HG02884 (cell line): ENCODE measurements around the gene AHI1.
"Not testable (repeated sequence)": the region's sequence is repeated elsewhere in the genome, so short reads cannot be mapped to it uniquely, and the experiment has no call there.

Source experiments
- ATAC-seq: cut with Tn5 transposase; IDR thresholded peaks from one replicate; pipeline ENCODE4 v1.9.1; 2021; ENCODE audit warnings: mild to moderate bottlenecking, moderate library complexity; ENCODE audit not compliant: unreplicated experiment

AHI1 gene

DNA sequence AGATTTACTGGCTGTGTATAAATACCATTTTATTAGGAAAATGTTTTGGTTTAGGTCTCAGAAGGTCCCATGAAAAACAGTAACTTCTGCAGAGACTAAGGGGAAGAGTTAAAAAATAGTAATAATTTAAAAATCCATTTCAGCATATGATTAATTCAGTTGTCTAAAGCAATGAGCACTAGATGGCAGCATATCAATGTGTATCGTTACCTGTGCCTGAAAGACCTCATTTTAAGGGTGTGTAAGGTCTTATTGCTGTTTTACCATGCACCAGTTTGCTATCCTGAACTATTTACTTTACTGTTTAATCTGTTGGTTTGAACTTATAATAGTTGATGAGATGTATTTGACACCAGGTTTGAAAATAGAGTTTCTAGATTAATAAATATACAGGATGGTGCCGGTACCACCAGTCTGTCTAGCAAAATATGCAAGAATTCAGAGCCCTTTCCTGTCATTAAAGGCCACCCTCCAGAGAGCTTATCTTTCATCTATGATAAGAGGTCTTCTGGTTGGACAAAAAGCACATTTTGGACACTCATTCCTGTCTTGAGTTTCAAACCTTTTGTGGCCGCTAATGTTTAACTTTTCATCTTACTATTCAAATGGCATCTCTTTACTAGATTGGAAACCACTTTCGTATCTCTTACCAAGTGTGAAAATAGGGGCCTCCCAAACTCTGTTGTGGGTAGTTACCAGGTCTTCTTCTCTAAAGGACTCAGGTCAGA, 8.9 kb upstream of the AHI1 start:
- ATAC-seq, result peak; percentile 79

DNA sequence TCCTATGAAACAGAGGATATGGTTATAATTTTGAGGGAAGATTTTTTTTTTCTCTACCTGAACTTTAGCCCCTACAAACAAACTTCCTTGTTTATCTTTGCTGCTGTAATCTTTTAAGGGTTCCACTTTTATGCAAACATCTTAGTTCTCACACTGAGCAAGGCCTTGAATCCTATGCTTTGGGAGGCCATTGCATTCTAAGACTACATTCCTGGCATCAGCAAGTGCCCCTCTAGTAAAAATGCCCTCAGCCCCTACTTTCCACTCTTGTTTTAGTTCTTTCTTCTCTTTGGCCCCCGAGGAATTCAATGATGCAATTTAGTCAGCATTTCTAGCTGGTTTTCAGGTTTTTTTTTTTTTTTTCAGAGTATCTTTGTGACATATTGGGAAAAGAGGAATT, 8.1 kb upstream of the AHI1 start:
- ATAC-seq, result no peak

- no peak for ATAC-seq
Measured at GRCh38 chr6:135505222-135505621, 7.7 kb upstream of the AHI1 start.

DNA sequence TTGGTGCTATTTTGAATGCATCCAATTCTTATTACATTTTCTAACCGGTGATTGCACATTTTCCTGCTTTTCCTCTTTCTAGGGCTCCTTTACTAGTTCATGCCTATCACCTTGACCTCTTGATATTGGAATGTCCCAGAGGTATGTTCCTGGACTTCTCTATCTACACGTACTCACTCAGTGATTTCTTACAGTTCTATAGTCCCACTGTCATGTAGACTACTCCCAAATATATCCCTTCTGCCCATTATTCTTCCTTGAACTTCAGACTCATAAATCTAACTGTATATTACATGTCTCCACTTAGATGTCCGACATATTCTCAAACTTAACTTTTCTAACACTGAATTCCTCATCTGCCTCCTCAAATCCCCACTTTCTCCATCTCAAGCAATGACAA, 7.2 kb upstream of the AHI1 start:
- no peak for ATAC-seq

GRCh38 chr6:135503703-135504475, 6.3 kb upstream of the AHI1 start:
- no peak for ATAC-seq

- ATAC-seq, result no peak
Measured at GRCh38 chr6:135499441-135500340, 2.2 kb upstream of the AHI1 start.

- no peak for ATAC-seq
Measured at GRCh38 chr6:135498185-135498841, 773 bp upstream of the AHI1 start.

DNA sequence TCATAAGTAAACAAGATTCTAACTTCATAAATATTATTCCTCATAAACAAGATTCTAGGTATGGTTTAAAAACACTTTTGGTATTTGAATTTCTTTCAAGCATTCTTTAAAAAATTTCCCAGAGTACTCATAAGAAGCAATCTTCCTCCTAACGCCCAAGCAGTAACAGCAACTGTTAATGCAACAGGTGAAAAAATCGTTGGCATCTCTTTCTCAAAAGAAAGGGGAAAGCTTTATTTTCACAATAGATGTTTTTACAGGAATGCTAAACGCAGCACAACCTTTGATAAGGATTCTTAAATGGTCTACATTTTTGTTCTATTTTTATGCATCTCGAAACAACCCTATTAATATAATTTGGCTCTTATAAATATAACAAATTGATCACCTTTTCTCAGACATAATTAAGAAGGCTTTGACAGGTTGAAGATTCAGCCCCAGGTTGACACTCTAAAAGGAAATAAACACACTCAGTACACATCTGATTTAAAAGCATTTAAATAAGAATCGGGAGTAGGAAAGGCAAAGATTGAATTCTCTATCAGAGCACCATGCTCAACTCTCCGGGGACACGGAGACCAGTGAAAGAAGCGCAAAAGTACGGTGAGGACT, 634 bp downstream of the AHI1 start:
- no peak for ATAC-seq

GRCh38 chr6:135493218-135493961, 4.2 kb downstream of the AHI1 start:
- ATAC-seq, result no peak

DNA sequence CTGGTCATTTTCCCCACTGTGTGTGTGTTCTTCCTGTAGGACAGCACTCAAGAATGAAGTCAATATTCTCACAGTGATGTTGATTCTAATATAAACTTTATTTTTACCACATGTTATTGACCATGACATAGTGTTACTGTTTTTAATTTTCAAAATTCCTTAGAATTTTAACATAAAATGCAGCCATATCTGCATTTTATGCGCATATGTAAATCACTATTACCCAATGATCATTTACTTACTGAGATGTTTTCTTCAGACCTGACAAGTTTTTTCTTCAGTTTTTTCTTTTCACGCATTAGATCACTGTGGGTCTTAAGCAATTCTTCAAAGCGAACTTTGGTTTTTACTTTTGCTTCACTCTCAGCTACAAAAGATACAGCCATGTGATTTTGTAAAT, 7.2 kb downstream of the AHI1 start:
- ATAC-seq, result no peak

GRCh38 chr6:135488023-135488422, 9.5 kb downstream of the AHI1 start:
- ATAC-seq, result no peak

DNA sequence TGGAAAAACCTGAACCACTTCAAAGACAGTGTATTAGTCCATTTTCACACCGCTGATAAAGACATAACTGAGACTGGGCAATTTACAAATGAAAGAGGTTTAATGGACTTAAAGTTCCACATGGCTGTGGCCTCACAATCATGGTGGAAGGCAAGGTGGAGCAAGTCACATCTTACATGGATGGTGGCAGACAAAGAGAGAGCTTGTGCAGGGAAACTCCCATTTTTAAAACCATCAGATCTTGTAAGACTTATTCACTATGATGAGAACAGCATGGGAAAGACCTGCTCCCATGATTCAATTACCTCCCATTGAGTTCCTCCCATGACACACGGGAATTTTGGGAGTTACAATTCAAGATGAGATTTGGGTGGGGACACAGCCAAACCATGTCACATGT, 13.6 kb downstream of the AHI1 start:
- not testable (repeated sequence) for ATAC-seq

DNA sequence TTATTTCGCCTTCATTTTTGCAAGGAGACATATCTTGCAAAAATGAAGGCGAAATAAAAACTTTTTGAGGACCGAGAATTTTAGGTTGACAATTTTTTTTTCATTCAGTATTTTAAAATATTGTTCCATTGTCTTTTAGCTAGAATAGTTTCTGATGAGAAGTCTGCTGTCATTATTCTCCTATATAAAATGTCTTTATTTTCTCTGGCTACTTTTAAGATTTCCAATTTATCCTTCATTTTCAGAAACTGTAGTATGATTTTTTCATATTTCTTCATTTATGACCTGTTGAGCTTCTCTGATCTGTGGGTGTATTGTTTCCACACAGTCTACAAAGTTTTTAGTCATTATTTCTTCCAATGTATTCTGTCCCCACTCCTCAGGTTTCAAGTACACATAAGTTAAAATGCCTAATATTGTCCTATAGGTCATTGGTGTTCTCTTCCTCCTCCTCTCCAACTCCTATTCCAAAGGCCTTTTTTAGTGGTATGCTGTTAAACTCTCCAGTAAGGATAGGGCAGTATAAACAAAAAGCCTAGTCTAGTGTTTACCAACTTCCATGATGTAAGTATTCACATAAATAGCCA, 15.7 kb downstream of the AHI1 start:
- no peak for ATAC-seq

DNA sequence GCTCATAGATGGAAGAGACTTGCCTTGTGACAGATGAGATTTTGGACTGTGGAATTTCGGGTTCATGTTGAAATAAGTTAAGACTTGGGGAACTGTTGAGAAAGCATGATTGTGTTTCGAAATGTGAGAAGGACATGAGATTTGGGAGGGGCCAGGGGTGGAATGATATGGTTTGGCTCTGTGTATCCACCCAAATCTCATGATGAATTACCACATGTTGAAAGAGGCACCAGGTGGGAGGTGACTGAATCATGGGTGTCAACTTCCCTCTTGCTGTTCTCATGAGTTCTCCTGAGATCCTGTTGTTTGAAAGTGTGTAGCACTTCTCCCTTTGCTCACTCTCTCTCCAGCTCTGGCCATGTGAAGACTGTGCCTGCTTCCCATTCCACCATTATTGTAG, 17.9 kb downstream of the AHI1 start:
- ATAC-seq, result no peak

GRCh38 chr6:135478626-135479025, 18.9 kb downstream of the AHI1 start:
- no peak for ATAC-seq

- ATAC-seq, result no peak
Measured at GRCh38 chr6:135475292-135475886, 22.2 kb downstream of the AHI1 start.

GRCh38 chr6:135474362-135474761, 23.2 kb downstream of the AHI1 start:
- ATAC-seq, result no peak

DNA sequence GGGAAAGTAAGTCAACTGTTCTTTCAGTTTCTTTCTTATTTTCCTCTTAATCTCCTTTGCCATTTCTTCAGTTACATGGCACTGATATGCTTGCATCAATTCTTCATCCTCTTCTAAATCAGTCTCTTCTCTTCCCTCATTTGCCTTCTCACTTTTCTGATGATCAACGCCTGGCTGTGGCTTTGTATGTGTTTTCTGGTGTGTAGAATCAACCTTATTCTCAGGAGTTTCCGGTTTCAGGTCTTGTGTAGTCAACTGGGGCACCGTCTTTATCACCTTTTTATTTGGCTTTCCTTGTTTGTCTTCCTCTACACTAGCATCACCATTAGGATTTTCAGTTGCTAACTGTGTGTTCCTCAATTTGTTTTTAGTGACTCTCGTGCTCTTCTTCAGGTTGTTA, 31.6 kb downstream of the AHI1 start:
- no peak for ATAC-seq

DNA sequence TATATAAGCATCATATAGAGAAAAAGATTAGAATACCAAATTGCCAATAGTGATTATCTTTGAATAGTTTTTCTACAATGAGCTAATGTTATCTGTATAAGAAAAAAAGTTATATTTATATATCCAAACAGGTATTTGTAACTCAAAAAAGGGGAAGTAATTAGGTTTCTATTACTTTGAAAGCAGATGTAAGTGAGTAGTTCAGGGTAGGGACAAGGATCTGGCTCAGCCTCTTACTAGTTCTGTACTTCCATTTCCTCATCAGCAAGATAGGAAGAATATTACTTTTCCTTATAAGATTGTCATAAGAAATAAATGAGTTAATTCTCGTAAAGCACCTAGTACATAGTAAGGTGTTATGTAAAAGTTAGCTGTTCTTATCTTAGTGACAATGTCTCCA, 32.2 kb downstream of the AHI1 start:
- peak; percentile 83 for ATAC-seq
